ENCODE data around the gene BMP5.

The BMP5 gene

DNA sequence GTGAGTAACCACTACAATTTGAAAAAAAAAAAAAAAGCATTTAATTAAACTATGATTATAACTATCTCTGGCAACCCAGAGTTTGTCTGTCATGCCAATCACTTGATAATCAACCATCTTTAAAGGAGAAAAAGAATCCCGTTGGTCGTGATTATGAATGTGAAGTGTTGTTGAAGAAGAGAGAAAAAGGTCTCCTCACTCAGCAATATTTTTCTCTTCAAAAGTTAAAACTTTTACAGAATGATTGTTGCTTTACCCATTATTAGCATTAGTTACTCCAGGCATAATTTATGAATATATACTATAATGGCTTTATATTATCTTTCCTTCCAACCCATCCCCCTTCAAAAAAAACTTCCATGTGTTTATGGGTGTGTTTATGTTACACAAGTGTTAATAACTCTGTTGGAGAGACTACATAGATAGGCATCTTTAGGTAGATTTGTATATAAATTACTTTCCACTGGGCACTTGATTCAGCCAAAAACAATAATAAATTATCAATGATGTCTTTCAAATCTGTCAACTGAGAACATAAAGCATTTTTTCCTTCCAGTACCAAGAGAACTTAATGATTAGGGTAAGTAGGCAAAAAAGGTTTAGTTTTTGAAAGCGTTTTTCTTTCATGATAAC is 5.1 kb downstream of the BMP5 start:
- no peak for DNase-seq

DNA sequence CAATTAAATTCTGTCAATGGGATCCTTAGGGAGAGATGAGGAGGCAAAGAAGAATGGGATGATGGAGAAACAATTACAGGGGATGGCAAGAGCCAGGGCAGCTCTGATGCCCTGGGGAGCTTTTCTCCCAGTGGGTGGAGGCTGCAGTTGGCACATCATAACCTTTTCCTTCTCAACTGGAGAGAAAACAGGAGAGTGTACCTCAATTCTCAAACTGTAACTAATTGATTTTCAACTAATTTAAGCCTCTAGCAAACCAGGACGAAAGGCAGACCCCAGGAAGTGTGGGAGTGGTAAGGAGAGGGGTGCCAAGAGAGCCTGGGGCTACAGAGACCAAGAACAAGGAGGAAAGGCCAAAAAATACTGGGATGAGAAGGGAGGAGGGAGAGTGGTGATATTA is 5.7 kb downstream of the BMP5 start:
- DNase-seq, result no peak

DNA sequence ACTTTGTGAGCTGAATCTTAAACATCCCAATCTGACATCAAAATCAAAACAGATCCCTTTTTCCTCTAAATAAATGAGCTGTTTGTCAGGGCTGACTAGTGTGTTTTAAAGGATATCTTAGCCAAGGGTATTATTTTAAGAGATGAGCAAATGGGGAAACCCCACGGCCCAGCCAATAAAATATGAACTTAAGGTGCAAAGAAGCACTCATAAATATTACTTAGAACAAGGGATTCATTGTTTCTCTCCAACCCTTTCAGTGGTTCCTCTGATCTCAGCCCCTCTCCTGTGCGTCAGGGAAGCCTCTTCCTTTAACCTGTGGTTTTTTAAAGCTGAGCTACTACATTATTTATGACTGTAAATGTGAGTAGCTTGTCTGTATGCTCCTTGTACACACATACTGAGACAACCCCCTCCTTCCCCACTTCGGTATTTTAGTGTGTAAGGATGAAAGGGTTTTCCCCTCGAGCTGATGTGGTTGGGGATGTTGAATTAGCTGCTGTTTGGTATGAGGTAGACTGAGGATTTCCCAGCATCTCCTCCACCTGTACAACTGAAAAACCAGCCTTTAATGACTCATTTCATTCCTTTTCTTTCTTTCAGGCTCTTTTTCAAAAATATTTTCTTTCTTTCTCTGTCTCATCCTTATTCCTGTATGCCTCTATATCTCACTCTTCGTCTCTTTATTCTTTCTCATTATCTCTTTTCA is 6.5 kb downstream of the BMP5 start:
- no peak for DNase-seq

DNA sequence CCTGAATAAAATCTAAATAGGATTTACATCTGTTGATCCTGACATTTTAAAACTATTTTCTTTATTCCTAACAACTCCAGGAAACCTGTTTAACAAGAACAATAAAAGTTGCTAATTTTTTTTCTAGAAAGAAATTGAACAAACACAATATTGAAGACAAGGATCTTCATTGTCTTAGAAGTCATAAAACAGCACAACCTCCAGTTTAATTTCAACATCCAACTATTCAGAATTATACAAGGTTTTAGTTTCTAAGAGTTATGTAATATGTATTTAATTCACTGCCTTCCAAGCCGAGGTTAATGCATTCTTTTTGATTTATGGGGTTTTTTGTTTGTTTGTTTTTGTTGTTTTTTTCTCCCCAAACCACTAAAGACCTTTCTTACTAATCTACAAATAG is 7.2 kb downstream of the BMP5 start:
- DNase-seq, result no peak

DNA sequence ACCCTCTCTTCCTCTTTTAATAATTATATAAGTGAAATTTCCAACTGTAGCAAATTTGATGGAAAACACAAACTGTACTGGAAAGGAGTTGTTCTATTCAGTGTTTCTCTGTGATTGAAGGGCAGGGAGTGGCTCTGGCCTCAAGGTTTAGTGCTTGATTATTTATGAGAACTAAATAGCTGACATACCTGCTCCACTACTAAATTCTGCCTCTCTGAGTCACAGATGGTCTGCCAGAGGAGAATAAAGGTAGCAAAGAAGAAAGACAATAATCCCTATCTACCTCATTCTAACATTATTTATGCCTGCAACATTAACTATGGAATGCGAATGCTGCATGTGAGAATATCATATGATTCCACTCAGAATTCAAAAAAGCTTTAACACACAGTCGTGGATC is 9.3 kb downstream of the BMP5 start:
- DNase-seq, result no peak

DNA sequence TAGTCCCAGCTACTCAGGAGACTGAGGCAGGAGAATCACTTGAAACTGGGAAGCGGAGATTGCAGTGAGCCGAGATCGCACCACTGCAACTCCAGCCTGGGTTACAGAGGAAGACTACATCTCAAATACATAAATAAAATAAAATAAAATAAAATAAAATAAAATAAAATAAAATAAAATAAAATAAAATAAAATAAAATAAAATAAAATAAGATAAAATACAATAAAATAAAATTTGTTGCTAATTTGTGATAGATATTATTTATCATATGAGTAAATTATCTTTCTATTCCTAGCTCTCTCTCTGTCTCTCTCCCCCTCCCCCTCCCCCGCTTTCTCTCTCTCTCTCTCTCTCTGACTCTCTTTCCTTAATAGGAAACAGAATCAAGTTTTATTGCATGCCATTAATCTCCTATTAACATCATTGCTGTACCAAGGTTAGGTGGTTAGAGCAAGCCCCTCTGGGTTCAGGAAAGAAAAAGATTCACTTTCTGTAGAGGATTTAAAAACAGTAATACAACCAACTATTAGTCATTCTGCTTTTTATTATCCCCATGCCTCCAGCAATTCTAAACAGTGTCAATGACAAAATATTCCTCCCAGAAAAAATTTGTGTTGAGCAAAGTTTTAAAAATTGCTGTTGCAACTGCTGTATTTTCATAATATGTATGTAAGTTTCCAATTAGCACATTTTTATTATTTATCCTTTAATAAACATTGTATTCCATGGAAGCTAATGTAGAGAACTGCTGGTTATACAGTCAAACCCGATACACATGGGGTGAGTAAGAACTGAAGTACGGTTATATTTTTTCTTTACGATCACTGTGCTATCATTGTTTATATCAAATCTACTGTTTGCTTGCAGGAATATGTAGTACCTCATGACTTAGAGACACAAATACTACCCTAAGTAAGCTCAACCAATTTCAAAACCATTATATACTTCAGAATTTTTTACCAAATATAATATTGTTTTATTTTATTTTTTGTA is 22.1 kb downstream of the BMP5 start:
- no peak for DNase-seq

DNA sequence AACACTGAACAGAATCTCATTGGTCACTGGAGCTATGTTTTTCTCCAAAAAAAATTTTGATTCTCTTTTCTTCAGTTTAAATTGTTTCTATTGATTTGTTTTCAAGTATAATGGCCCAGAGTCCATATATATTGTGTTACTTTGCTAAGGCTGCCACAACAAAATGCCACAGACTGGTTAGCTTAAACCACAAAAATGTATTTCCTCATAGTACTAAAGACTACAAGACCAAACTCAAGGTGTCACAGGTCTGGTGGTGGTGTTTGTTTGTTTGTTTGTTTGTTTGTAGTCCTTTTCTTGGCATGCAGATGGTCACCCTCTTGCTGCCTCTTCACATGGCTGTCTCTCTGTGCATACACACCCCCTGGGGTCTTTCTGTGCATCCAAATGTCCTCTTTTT is 34.0 kb downstream of the BMP5 start:
- DNase-seq, result no peak

DNA sequence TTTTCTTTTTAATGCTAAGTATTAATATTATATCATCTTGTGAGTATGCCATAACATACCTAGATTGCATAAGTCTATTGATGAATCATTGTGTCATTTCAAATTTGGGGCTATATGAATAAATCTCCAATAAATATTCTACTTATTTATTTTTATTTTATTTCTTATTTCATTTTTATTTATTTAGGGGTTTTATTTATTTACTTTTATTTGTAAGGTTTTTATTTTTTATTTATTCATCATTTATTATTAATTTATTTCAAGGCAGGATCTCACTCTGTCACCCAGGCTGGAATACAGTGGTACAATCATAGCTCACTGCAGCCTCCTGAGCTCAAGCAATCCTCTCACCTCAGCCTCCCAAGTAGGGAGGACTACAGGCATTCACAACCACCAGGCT is 36.3 kb downstream of the BMP5 start:
- no peak for DNase-seq

DNA sequence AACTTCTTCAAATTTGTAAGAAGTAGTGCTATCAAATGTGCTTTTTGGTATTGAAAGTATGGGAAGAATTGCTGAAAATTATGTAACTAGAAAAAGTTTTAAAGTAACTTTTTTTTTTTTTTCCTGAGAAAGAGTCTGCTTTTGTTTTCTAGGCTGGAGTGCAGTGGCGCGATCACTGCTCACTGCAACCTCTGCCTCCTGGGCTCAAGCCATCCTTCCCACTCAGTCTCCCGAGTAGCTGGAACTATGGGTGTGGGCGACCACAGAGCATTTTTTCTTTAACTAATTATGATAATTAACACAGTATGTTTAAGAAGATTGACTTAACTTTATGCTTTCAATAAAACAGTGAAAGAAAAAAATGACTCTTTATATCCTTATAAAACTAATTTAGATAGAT is 38.4 kb downstream of the BMP5 start:
- no peak for DNase-seq

DNA sequence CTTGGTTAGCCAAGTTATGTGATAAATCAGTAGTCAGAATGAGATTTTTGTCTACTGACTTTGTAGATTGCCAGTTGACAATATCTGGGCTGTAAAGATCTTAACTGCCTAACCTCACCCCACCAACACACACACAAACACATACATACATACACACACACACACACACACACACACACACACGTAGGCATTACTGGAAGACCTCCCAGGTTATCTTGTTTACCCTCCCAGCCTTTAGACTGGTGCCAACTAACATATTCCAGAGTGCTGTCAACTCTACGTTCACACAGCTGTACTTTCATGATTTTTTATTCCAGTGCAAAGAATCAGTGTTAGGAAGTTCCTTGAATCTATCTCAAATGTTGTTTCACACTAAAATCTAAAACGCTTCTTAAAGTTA is 38.9 kb downstream of the BMP5 start:
- DNase-seq, result no peak

DNA sequence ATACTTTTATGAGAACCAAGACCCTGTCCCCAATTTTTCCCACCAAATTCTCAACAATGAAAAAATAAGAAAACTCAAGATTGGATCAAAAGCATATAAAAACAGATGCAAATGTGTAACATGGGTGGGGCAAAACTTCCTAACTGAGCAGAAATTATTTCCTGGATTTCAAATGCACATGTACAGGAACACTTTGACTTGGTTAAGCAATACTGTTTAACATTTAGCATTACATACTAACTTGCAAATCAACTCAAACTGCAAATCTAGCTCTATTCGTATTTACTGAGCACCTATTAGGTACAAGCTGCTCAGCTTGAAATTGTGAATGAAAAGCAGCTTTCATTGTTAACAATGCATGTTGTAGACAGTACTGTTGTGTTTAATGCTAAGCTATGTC is 40.2 kb downstream of the BMP5 start:
- no peak for DNase-seq

DNA sequence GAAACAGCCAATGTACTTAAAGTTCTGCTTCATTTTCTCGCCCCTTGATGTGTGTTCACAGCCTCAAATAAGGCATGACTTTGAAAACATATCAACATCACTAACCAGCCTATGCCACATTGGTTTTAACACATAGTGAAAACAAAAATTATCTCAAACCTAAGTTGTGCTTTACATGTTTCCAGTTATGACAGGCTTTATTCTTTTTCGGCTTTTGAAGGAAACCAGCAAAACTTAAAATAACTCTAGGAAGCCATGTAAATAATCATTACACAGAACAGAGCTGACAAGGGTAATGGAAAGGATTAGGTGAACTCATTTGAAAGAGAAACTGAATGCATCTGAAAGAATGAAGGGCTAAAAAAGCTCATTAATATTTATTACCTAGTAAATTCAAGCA is 42.1 kb downstream of the BMP5 start:
- no peak for DNase-seq

DNA sequence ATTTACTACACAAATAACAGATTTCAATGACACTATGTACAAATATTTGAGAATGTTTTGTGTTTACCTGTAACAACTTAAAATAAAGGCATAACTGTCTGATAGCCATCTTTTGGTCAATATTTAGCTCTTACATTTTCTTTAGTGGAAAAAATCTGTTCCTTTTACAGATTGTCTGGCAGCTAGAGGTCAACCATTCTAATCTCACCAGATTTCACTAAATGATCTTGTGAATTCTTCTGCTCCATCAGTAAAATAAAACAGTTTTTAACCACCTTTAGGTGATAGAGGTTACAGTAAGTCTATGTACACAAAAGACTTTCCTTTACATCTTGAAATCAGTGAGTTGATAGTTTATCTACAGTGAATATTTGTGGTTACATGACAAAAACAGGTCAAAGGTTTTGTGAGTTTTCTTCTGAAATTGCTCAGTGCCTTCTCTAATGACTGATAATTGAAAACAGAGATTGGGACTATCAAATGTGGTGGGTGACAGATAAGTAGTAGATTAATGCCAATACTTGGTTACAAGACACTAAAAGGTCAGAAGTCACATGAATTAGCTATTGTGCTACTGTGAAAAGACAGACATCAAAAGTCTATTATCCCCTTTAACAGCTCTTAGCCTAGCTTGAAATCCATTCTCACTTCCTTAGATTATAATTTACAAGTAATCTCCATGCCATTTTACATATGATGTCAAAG is 47.4 kb downstream of the BMP5 start:
- no peak for DNase-seq

DNA sequence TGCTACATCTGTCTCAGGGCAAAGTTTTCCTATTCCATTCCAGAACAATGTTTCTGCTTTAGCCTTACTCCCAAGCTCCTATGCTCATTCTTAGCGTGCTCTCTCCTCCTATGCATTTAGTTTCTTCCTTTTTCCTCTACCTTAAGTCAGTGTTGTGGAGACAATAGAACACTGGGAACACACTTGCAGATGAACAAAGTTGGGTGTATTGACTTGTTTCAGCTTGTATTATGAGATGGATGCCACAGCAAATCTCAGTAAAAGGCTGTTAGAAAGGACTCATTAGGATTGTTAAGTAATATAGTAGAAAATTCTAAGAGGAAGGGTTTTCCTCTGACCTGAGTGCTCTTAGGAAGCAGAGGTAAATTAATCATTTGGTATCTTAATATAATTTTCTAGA is 48.4 kb downstream of the BMP5 start:
- no peak for DNase-seq

DNA sequence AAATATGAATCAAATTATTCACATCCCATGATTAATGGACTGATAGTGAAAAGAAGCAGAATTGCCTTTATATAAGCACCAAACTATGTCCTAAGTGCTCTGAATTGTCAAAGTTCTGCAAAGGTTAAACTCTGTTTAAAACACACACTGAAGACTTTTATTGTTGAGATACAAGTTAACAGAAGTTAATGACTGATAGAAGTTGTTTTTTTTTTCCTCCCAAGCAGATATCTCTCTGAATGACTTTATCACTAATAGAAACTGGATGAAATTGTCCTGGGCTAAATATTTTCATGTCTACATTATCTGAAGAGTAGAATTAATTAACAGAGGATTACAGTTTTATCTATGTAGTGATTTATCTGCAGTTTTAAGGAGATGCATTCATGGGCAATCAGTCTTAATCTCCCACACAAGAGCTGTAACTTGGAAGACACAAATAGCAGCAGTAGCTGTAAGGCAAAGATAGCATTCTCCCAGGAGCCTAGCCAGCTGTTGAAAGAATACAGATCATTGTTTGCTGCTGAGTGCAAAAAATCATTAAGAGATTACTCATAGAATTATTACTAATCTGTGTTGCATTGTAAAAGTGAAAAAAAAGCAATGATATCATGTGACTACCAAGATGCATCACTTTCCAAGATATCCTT is 49.9 kb downstream of the BMP5 start:
- DNase-seq, result no peak

DNA sequence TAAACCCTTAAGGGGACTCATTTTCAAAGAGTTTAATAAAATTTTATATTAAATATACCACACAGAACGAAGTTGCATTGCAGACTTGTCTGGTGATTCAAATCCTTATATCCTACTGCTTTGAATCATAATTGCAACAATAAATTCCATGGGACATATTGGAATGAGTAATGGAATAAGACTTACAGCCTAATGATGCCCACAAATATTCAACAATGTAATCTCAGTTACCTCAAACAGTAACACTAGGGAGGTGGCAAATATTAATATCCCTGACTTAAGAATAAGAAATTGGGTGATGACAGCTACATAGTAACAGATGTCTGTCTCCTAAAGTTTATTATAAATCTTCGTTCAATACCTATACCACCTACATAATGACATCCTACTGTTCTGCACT is 52.6 kb downstream of the BMP5 start:
- DNase-seq, result no peak

DNA sequence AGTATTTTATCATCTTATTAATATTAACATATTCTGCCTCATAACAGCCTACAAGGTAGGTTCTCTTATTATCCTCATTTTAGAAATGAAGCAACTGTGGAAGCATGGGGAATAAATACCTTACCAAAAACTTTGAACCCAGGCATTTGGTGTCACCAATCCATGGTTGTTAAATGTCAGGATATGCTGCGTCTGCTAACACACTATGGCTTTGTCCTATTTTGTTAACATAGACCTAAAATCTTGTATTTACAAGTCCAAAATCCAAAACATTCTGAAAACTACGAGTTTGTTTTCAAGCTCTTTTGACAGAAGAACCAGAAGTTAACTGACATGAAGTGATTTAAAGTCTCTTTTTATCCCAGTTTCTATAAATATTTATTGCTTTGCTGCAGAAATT is 53.4 kb downstream of the BMP5 start:
- DNase-seq, result no peak

DNA sequence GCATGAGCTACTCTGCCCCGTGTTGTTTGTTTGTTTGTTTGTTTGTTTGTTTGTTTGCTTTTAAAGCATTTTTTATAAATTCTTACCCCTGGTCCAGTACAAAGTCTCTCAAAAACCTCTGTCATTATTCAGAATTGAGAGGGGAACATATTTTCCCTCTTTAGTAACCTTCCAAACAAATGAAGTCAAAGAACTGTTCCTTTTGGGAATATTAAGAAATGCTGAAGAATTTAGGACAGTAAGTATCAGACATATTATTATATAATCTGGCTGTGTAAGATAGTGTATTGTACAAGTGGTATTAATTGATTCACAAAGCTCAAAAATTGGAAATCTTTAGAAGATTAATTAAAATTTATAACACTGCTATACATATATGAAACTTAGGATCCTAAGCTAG is 54.7 kb downstream of the BMP5 start:
- DNase-seq, result no peak

DNA sequence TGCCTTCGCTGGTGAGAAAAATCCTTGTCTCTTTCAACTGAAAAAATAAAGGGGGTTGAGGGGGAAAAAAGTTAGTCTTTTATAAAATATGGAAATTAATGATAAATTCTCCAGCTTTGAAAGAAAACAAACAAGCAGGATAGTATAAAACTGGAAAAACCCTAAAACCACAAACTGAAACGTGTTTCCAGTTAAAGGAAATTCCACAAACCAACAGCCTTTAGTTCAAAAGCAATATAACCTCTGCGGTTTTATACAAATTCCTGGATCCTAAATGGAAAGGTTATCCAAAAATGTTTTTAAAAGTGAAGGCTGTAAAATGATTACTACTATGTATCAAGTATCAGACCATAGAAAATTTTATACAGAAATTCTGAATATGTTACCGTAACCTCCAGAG is 55.6 kb downstream of the BMP5 start:
- no peak for DNase-seq

DNA sequence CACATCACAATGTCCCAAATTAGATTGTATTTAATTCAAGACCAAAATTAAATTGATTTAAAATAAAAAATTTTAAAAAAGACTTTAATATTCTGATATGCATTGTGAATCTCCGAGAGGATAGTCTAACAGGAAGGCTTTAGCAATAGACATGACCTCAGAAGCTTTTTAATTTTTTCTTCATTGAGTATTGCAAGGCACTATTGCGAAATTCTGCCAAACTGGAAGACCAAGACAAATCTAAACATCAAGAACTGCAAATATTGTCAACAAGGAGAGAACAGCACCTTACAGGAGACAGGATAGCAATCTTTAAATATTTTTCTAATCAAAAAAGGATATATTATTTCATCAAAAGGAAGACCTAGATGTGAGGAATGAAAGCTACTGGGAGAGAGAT is 56.9 kb downstream of the BMP5 start:
- DNase-seq, result no peak

DNA sequence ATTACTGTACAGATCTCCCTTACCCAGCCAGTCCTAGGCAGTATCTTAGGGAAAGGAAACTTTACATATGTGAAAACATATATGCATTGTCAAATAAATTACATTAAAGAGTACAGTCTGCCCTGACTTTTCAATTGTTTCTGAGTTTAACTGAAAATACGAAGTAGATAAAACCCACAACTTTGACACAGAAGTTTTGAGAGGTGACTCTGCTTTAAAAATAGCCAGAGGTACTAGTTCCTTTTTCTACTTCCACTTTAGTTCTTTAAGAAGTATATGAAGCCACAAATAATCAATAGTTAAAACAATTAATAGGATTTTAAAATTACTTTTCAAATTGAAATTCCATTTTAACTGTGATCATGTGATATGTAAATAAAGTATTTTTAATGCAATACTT is 62.9 kb downstream of the BMP5 start:
- DNase-seq, result no peak

DNA sequence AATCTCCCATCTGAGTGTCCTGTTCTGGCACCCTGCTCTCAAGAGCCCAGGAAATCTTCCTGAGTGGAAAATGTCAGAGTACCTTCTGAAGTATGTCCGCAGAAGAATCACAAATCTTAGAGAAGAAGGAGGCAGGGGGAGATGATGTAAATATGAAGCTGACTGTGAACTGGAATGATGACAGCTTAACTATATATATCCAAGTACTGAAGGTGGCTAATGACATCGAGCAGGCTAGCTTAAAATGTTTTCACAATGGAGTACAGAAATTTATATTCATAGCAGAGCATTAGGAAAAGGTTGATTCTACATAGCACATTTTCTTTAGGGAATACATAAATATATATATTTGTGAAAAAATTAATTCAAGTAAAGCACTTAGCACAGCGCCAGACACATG is 64.3 kb downstream of the BMP5 start:
- DNase-seq, result no peak

DNA sequence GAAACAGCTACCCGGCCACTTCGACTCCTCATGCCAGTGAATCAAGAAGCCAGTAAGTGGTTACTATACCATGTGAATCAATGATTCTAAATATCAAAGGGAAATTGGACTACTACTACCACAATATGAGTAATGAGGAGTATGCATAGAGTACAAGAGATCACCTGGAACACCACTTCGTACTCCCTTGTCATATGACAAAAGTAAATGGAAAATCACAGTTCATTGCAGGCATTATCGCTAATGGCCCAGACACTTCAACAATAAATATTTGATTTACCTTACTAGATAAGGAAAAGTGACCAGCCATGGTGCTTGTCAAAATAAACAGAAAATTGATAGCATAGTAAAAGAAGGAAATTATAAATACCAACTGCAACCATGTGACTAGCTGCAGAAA is 73.1 kb downstream of the BMP5 start:
- DNase-seq, result no peak

All from effector CD4-positive, alpha-beta T cell (primary cell).